ENCODE measurements around the gene UMODL1.

Gene UMODL1

DNA sequence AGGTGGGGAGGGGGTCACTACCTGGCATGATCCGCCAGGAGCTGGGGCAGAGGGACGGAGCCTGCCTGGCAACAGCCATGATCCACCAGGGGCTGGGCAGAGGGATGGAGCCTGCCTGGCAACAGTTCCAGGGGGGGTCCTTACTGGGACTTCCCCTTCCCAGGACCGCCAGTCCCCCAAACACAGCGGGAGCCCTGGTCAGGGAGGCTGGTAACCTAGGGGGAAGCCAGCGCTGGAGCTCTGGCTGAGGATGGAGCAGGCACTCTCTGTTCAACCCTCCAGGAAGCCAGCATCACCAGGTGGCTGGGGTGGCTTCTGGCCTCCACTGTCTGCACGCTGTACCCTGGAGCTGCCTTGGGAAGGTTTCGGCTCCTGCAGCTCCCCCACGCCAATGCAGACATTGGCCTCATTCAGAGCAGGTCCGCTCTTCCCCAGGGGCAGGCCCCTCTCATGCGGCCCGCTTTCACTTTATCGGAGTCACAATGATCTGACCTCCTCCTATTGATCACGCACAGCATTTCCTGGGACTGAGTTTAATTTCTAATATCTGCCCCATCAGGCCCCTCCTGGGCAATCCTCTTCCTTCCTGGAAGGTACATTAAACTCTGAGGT, 79.5 kb downstream of the UMODL1 start:
- no peak for DNase-seq (ENCODE audit: low read depth in 2 of 2)

GRCh38 chr21:42151148-42151947, 80.2 kb downstream of the UMODL1 start:
- DNase-seq (ENCODE audit: low read depth in 2 of 2), result no peak

DNA sequence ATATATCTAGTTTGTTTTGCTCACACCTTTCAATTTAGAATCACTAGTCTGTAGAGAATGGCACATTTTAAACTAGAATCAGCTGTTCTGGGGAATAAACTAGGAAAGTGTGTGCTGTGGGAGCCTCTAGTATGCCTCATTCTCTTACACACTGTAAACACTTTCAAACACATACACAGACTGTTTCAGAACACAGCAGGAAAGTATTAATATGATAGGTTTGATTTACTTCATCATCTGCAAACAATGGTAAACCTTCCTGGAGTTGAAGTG, 80.8 kb downstream of the UMODL1 start:
- no peak for DNase-seq (ENCODE audit: low read depth in 2 of 2)

DNA sequence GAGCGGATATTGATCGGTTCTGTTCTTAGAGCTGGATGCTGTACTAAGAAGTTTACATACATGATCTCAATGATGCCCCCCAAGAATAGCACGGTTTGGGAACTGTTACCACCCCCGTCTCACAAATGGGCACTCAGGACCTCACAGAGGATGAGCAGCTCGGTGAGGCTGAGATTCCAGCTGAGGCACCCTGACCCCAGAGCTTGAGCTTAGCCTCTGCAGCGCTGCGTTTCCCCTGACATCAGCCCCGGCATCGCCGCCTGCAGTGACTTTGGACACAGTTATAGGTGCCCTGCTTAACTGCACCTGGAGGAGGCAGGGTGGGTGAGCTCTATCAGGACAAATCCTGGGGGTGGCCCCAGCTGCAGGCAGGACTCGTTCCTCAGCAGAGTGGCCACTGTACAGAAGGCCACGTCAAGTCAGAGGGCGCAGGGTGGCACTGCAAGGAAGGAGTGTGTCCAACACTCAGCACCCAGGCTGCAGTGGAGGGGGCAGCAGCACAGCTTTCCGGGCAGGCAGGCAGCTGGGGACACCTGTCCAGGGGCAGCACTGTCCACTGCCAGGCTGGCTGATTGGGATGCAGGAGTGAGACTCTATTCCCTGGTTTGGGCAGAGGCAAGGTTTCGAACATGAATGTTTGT, 82.0 kb downstream of the UMODL1 start:
- DNase-seq (ENCODE audit: low read depth in 2 of 2), result no peak

GRCh38 chr21:42153746-42154145, 82.6 kb downstream of the UMODL1 start:
- no peak for DNase-seq (ENCODE audit: low read depth in 2 of 2)

DNA sequence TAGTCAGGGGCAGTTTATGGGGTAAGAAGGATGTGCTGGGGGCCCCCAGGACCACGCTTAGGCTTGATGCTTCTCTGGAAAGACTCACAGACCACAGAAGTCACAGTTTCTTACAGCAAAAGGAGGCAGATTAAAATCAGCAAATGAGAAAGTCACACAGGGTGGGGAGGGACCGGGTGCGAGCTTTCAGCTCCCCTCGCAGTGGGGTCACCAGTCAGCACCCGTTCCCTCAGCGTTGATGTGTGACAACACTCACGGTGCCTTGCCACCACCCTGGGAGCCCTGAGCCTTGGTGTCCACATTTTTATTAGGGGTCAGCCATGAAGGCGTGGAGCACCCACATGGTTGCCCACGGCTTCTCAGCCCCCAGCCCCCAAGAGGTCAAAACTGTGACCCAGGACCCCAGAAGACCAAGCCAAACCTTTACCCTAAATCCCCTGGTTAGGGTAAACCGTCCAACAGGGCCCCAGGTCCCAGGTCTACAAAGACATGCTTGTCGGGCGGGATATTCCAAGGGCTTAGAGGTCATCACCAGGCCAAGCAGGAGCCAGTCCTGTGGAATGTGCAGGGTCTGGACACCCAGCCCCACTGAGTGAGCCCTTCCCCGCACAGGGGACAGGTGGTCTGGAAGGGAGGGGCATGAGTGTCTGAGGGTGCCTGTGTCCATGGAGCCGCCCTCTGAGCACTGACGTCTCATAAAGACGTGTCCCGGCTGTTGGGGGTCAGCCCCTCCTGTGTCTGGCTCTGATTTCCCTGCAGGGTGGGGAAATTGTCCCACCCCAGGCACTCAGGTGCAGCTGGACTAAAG, 83.3 kb downstream of the UMODL1 start:
- DNase-seq (ENCODE audit: low read depth in 2 of 2), result no peak

DNA sequence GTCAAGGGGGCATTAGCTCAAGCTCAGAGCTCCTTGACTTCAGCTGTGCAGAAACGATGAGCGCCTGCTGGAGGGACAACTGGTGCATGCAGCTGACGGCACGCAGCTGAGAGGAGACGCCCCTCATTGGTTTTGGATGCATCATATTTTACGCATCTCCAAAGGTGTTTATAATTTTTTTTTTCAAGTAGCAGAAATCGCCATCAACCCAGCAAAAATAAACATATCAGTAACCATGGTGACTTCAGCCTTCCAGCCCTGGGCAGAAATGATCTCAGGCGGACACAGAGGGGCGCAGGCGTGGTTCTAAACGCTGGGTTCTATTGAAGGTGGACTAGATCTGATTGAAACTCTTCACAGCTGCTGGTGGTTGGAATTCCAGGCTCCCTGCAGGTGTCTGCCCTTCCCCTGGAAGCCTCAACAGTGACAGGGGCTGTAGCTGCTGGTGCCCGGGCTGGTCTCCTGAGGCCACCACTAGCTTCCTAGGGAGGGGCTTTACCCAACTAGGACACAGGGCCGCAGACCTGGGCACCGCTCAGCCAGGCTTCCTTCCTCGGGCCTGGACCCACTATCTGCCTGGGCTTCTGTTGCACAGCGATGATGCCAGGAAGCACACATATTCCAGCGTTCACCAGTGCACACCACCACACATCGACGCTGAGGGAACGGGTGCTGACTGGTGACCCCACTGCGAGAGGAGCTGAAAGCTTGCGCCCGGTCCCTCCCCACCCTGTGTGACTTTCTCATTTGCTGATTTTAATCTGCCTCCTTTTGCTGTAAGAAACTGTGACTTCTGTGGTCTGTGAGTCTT, 84.1 kb downstream of the UMODL1 start:
- no peak for DNase-seq (ENCODE audit: low read depth in 2 of 2)

- no peak for DNase-seq (ENCODE audit: low read depth in 2 of 2)
These were observed 85.8 kb downstream of the UMODL1 start for GRCh38 chr21:42156690-42157605.

DNA sequence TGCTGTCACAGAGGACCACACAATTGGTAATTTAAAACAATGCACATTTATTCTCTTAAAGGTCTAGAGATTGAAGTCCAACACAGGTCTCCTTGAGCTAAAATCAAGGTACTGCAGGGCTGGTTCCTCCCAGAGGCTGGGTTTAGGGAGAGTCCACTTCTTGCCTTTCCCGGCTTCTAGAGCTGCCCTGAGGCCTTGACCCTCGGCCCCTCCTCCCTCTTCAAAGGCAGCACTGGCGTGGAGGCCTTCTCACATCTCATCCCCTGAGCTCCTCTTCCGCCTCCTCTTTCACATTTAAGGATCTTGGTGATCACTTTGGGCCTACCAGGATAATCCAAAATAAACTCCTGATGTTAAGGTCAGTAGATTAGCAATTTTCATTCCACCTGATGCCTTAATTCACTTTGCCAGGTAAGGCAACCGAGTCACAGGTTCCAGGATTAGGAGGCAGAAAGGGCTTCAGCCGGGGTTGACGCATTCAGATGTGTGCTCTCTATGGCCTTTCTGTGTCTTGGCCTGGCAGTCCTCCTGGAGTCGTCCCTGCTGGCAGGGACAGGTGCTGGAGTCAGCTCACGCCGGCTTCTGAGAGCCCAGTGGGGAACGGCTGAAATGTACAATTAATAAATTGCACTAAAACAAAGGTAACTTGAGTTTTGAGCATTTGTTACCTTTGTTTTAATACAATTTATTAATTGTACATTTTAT, 86.6 kb downstream of the UMODL1 start:
- no peak for DNase-seq (ENCODE audit: low read depth in 2 of 2)

- DNase-seq (ENCODE audit: low read depth in 2 of 2), result no peak
These were observed 87.7 kb downstream of the UMODL1 start for GRCh38 chr21:42158846-42159245.

DNA sequence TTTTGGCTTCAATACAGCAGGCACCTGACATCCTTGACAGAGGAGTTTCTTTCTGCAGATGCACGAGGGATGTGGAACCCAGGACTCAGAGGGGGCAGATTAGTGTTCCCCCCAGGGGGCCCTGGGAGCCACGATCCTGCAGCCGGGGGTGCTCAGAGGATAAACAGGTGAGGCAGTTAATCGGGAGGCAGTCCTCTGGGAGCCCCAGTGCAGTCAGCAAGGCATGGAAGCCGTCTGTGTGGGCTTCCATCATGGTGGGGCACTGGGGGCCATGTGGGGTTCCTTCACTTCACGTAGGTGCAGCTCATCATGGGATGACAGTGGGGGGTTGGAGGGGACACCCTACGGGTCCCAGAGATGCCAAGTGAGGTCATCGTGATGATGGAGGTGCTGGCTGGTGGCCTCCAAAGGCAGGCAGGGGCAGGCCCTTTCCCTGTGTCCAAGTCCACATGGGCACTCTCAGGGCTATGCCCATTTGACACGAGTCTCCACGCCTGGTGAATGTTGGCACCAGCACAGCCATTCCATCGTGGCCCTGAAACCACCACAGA, 88.5 kb downstream of the UMODL1 start:
- DNase-seq (ENCODE audit: low read depth in 2 of 2), result no peak

- no peak for DNase-seq (ENCODE audit: low read depth in 2 of 2)
These were observed 89.1 kb downstream of the UMODL1 start for GRCh38 chr21:42160111-42160721.

GRCh38 chr21:42160765-42161164, 89.6 kb downstream of the UMODL1 start:
- DNase-seq (ENCODE audit: low read depth in 2 of 2), result no peak

- DNase-seq (ENCODE audit: low read depth in 2 of 2), result no peak
These were observed 90.4 kb downstream of the UMODL1 start for GRCh38 chr21:42161401-42161955.

- DNase-seq (ENCODE audit: low read depth in 2 of 2), result no peak
These were observed 91.0 kb downstream of the UMODL1 start for GRCh38 chr21:42161956-42162681.

- DNase-seq (ENCODE audit: low read depth in 2 of 2), result no peak
These were observed 91.9 kb downstream of the UMODL1 start for GRCh38 chr21:42162831-42163510.

DNA sequence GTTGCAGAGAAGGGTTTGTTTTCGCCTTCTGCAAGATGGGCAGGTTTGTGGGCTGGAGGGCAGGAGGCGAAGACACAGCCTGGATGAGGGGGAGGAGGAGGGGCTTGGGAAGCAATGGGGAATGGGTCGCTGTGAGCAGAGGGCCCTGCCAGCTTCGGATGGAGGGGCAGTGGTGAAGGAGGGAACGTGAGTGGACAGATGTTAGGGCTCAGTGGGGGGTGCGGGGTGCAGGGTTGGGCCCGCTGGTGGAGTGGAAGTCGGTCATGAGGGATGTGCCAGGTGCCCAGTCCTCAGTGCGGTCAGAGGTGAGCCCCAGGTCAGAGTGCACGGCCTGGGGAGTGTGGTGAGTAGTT, 92.4 kb downstream of the UMODL1 start:
- DNase-seq (ENCODE audit: low read depth in 2 of 2), result no peak
